SJCRH30 (cell line): ENCODE data around the gene CDCA3. TPM values are rescaled to one million over a fixed set of nuclear protein-coding genes. Genes with fewer than 3 reads are reported as not detected.
"Not testable (repeated sequence)": the region's sequence is repeated elsewhere in the genome, so short reads cannot be mapped to it uniquely, and the experiment has no call there.

ENCODE experiments used
- DNase-seq, 2 experiments: peaks; one replicate each; pipeline ENCODE4 v3.0.0-alpha.2; 2015 to 2020
- H3K27ac ChIP-seq: fragments of 250-450 bp; sonication (Bioruptor Pico); 2 replicates; pipeline ENCODE4 v1.5.1; 2020; ENCODE audit warnings: mild to moderate bottlenecking, moderate library complexity
- H3K27me3 ChIP-seq: fragments of 250-450 bp; sonication (Bioruptor Pico); 2 replicates; pipeline ENCODE4 v1.5.1; 2020; ENCODE audit warnings: mild to moderate bottlenecking, moderate library complexity
- H3K36me3 ChIP-seq: fragments of 250-450 bp; sonication (Bioruptor Pico); 2 replicates; pipeline ENCODE4 v1.5.1; 2020; ENCODE audit warnings: mild to moderate bottlenecking, moderate library complexity
- H3K4me1 ChIP-seq: fragments of 250-450 bp; sonication (Bioruptor Pico); 2 replicates; pipeline ENCODE4 v1.5.1; 2020; ENCODE audit warnings: mild to moderate bottlenecking, moderate library complexity
- H3K4me3 ChIP-seq: fragments of 250-450 bp; sonication (Bioruptor Pico); 2 replicates; pipeline ENCODE4 v1.5.1; 2020; ENCODE audit warnings: mild to moderate bottlenecking, moderate library complexity
- H3K9me3 ChIP-seq: fragments of 250-450 bp; sonication (Bioruptor Pico); replicated peaks from 2 replicates; pipeline ENCODE4 v1.5.1; 2020; ENCODE audit warnings: mild to moderate bottlenecking, moderate library complexity
- total RNA-seq: library from RNA; depleted of rRNA; stranded (reverse); fragments of >200 nt; shearing (Covaris generic); gene quantifications from 2 replicates; pipeline ENCODE4 v1.2.3, GENCODE V29; 2014; rRNA removed

The CDCA3 gene
- total RNA-seq = 96.8 and 104 TPM in 2 replicates

GRCh38 chr12:6851153-6851920, at the start of gene CDCA3:
TSS of gene CDCA3 (minus strand) at chr12:6851286. CDS start at chr12:6850952, 334 bp downstream.
- H3K27ac ChIP-seq = peak within 1 kb of the TSS; percentile 97
- H3K9me3 ChIP-seq = no peaks in the 10 kb centered on the region
- peak within 1 kb of the TSS; percentile 81 for H3K4me3 ChIP-seq
- peaks cover 25% of the 10 kb centered on the region for H3K36me3 ChIP-seq
- H3K4me1 ChIP-seq = peaks cover 8% of the 10 kb centered on the region
- DNase-seq = peak; percentile 98 to 99
- no peaks in the 10 kb centered on the region for H3K27me3 ChIP-seq

DNA sequence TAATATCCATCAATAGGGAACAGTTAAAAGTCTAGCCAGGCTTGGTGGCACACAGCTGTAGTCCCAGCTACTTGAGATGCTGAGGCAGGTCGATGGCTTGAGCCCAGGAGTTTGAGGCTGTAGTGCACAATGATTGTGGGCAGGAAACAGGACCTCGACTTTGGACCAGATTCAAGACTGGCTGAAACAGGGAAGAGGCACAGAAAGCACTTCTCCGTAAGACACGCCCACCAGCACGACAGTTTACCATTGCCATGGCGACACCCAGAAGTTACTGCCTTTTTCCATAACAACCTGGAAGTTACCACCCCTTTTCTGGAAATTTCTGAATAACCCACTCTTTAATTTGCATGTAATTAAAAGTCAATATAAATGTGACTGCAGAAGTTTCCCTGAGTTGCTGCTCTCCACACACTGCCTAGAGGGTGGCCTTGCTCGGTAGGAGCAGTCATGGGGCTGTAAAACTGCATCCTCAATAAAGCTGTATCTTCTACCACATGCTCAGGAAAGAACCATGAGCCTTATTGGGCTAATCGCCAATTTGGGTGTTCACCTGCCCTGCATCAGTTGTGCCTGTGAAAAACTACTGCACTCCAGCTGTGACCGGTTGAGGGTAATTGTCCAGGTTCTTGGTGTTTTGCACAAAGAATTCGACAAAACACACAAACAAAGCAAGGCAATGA, 48.9 kb upstream of the CDCA3 start:
- no peak overlapping the region for H3K27ac ChIP-seq
- peak; percentile 38 to 54 for DNase-seq
- H3K4me1 ChIP-seq = peaks cover 10% of the 10 kb centered on the region; the same call in 1 of the 2 replicates
- no peaks in the 10 kb centered on the region for H3K36me3 ChIP-seq
- H3K4me3 ChIP-seq = no peak overlapping the region
- no peaks in the 10 kb centered on the region for H3K9me3 ChIP-seq
- no peaks in the 10 kb centered on the region for H3K27me3 ChIP-seq

GRCh38 chr12:6899427-6899826, 48.3 kb upstream of the CDCA3 start:
- DNase-seq = no peak
- Histone ChIP-seq H3K27ac (no peak overlapping the region), H3K36me3 (no peaks in the 10 kb centered on the region), H3K9me3 (no peaks in the 10 kb centered on the region), H3K27me3 (no peaks in the 10 kb centered on the region), H3K4me1 (peaks cover 10% of the 10 kb centered on the region; the same call in 1 of the 2 replicates), H3K4me3 (no peak overlapping the region)

- Histone ChIP-seq H3K27ac (no peak overlapping the region), H3K27me3 (no peaks in the 10 kb centered on the region), H3K4me3 (no peak overlapping the region), H3K36me3 (no peaks in the 10 kb centered on the region), H3K4me1 (no peaks in the 10 kb centered on the region), H3K9me3 (no peaks in the 10 kb centered on the region)
- no peak for DNase-seq
Measured at GRCh38 chr12:6896846-6897435, 45.9 kb upstream of the CDCA3 start.

- H3K4me3 ChIP-seq = no peak overlapping the region
- no peak overlapping the region for H3K27ac ChIP-seq
- H3K27me3 ChIP-seq = no peaks in the 10 kb centered on the region
- H3K9me3 ChIP-seq = no peaks in the 10 kb centered on the region
- no peaks in the 10 kb centered on the region for H3K36me3 ChIP-seq
- H3K4me1 ChIP-seq = peaks cover 7% of the 10 kb centered on the region
- DNase-seq = no peak
Measured at GRCh38 chr12:6894321-6894720, 43.2 kb upstream of the CDCA3 start.

GRCh38 chr12:6892683-6893082, 41.6 kb upstream of the CDCA3 start:
- not testable (repeated sequence) for DNase-seq, H3K9me3 ChIP-seq

GRCh38 chr12:6891646-6892001, 40.5 kb upstream of the CDCA3 start:
- Histone ChIP-seq H3K9me3 (no peaks in the 10 kb centered on the region), H3K4me1 (peaks cover 7% of the 10 kb centered on the region), H3K27me3 (no peaks in the 10 kb centered on the region)

More at GRCh38 chr12:6892683-6893082, 41.6 kb upstream of the CDCA3 start:
- H3K36me3 ChIP-seq, H3K27ac ChIP-seq, H3K4me1 ChIP-seq, H3K4me3 ChIP-seq, H3K27me3 ChIP-seq: not testable (repeated sequence)

DNA sequence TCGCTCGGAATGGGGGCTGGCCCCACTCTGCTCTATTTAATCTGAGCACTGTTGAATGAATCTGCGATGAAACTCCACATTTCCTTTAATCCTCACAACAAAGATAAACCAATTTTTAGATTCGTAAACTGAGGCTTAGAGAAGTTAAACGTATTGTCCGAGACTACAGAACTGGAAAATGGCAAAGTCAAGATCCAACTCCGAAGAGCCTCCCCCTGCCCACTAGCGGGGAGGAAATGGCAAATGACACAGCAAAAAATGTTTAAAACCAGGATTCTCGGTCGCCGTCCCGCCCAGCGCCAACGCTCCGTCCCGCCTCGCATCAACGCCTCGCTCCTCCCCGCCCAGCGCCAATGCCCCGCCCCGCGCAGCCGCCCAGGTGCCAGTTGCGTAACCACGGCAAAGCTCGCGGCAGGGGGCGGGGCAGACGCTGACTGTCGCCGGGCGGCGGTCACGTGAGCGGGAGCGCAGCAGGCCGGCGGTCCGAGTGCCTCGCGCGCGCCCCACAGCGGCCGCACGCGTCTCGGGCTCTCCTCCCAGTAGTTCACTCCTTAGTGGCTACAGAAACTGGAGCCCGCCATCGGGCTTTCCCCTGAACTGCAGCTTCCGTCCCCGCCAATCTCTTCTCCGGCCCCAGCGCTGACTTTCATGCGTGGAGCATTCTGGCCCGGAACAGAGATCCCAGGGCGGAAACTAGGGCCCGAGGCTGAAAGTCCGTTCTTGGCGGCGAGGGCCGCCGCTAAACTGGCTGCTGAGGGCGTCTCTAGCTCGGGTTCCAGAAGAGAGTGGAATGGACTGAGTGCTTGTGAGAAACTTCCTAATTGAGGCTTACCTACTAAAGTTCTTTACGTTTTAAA, 39.9 kb upstream of the CDCA3 start:
- Histone ChIP-seq H3K27me3 (no peaks in the 10 kb centered on the region), H3K9me3 (no peaks in the 10 kb centered on the region), H3K4me3 (peak overlapping the region; percentile 59), H3K4me1 (peaks cover 7% of the 10 kb centered on the region), H3K36me3 (no peaks in the 10 kb centered on the region), H3K27ac (peak overlapping the region; percentile 93)
- DNase-seq = peak; percentile 97 to 99

More at GRCh38 chr12:6891646-6892001, 40.5 kb upstream of the CDCA3 start:
- Histone ChIP-seq H3K36me3 (no peaks in the 10 kb centered on the region), H3K4me3 (peak overlapping the region; percentile 59), H3K27ac (peak overlapping the region; percentile 63)
- DNase-seq = no peak

DNA sequence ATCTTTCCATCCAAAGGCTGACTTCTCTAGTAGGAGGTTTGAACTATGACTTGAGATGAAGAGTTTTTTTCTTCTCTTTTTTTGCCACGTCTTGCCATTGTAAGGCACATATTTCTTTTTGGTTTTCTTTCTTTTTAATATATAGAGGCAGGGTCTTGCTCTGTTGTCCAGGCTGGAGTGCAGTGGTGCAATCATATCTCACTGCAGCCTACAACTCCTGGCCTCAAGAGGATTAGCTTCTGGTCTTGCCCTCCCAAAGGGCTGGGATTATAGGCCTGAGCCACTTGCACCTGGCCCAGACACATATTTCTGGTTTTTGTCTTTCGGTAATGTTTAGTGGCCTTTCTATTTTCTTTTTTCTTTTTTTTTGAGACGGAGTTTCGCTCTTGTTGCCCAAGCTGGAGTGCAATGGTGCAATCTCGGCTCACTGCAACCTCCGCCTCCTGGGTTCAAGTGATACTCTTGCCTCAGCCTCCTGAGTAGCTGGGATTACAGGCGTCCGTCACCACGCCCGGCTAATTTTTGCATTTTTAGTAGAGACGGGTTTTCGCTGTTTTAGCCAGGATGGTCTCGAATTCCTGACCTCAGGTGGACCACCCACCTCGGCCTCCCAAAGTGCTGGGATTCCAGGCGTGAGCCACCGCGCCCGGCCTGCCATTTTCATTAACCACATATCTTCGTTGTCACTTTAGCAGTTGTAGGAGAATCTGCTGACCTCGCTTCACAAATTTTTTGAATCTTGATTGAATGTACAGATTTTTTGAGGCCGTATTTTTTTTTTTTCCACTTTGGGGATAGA, 38.9 kb upstream of the CDCA3 start:
- peak overlapping the region; percentile 93 for H3K27ac ChIP-seq
- not testable (repeated sequence) for DNase-seq, H3K4me1 ChIP-seq, H3K4me3 ChIP-seq, H3K36me3 ChIP-seq, H3K9me3 ChIP-seq, H3K27me3 ChIP-seq

DNA sequence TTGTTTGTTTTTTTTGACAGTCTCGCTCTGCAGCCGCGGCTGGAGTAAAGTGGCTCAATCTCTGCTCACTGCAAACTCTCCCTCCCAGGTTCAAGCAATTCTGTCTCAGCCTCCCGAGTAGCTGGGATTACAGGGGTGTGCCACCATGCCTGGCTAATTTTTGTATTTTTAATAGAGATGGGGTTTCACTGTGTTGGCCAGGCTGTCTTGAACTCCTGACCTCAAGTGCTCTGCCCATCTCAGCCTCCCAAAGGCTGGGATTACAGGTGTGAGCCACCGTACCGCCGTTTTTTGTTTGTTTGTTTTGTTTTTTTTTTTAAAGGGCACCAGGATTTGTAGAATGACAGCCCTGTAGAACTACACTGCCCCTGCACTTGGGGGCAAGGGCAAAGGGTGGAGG, 37.7 kb upstream of the CDCA3 start:
- H3K27ac ChIP-seq, H3K36me3 ChIP-seq, H3K27me3 ChIP-seq, DNase-seq, H3K4me1 ChIP-seq, H3K4me3 ChIP-seq, H3K9me3 ChIP-seq: not testable (repeated sequence)

GRCh38 chr12:6888360-6888759, 37.3 kb upstream of the CDCA3 start:
- peaks cover 7% of the 10 kb centered on the region for H3K4me1 ChIP-seq
- no peaks in the 10 kb centered on the region for H3K27me3 ChIP-seq
- H3K36me3 ChIP-seq = no peaks in the 10 kb centered on the region
- H3K27ac ChIP-seq = no peak overlapping the region
- no peaks in the 10 kb centered on the region for H3K9me3 ChIP-seq
- DNase-seq = no peak
- H3K4me3 ChIP-seq = no peak overlapping the region

DNA sequence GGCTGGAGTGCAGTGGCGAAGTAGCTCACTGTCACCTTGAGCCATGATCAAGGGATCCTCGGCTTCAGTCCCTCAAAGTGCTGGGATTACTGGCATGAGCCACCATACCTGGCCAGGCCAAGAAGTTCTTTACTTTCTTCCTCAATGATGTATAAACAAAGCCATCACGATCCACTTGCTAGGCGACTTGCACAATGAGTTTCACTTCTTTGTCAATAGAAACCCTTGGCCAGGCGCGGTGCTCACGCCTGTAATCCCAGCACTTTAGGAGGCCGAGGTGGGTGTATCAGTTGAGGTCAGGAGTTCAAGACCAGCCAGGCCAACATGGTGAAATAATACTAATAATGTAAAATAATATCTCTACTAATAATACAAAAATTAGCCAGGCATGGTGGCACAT, 36.4 kb upstream of the CDCA3 start:
- no peaks in the 10 kb centered on the region for H3K27me3 ChIP-seq
- H3K36me3 ChIP-seq = no peaks in the 10 kb centered on the region
- DNase-seq = no peak
- H3K4me3 ChIP-seq = no peak overlapping the region
- no peak overlapping the region for H3K27ac ChIP-seq
- no peaks in the 10 kb centered on the region for H3K9me3 ChIP-seq
- peaks cover 7% of the 10 kb centered on the region for H3K4me1 ChIP-seq

DNA sequence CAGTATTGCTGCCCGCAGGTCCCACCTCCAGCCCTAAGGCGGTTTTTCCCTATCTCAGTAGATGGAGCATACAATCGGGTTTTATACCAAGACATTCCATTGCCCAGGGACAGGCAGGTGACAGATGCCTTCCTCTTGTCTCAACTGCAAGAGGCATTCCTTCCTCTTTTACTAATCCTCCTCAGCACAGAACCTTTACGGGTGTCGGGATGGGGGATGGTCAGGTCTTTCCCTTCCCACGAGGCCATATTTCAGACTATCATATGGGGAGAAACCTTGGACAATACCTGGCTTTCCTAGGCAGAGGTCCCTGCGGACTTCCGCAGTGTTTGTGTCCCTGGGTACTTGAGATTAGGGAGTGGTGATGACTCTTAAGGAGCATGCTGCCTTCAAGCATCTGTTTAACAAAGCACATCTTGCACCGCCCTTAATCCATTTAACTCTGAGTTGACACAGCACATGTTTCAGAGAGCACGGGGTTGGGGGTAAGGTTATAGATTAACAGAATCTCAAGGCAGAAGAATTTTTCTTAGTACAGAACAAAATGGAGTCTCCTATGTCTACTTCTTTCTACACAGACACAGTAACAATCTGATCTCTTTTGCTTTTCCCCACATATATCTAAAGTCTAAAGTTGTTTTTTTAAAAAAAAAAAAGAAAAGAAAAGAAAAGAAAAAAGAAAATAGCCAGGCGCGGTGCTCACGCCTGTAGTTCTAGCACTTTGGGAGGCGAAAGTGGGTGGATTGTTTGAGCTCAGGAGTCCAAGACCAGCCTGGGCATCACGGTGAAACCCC, 35.3 kb upstream of the CDCA3 start:
- H3K4me1 ChIP-seq, H3K27ac ChIP-seq, H3K9me3 ChIP-seq, DNase-seq, H3K36me3 ChIP-seq, H3K4me3 ChIP-seq, H3K27me3 ChIP-seq: not testable (repeated sequence)
